GM23248 (cell line): ENCODE measurements around the gene C3orf62.

Experiments used
- EZH2 ChIP-seq: fragments of 200-600 bp; sonication (generic); IDR thresholded peaks from 2 replicates; pipeline ENCODE4 v1.6.1; 2018; ENCODE audit warnings: antibody characterized with exemption, mild to moderate bottlenecking; ENCODE audit not compliant: insufficient read depth, poor library complexity, severe bottlenecking
- EZH2phosphoT487 ChIP-seq: fragments of 200-600 bp; sonication (generic); IDR thresholded peaks from 2 replicates; pipeline ENCODE4 v1.6.1; 2018; ENCODE audit warnings: antibody characterized with exemption, moderate library complexity, mild to moderate bottlenecking, low read depth; ENCODE audit not compliant: insufficient read depth

GRCh38 chr3:49265661-49266386, 11.2 kb downstream of the C3orf62 start:
- TF ChIP-seq EZH2 = no peak
- no peak for TF ChIP-seq EZH2phosphoT487
